GM12864 (cell line): Measurements from ENCODE around the gene CFB.
"Not testable (repeated sequence)": the region's sequence is repeated elsewhere in the genome, so short reads cannot be mapped to it uniquely, and the experiment has no call there.

ENCODE experiments used
- DNase-seq: peaks from one replicate; pipeline ENCODE4 v3.0.0-alpha.2; 2011; ENCODE audit warnings: low read depth
- H3K4me3 ChIP-seq: 2 replicates; pipeline ENCODE4 v1.5.1; 2011; ENCODE audit warnings: mild to moderate bottlenecking, low read depth, low read length, control low read depth
- CTCF ChIP-seq: IDR thresholded peaks from 2 replicates; pipeline ENCODE4 v1.5.1; 2011; ENCODE audit warnings: low read depth, mild to moderate bottlenecking, moderate library complexity, low read length, control low read depth, inconsistent platforms; ENCODE audit errors: missing control alignments

The CFB gene

GRCh38 chr6:31906122-31906521 lies 39.8 kb upstream of the CFB start:
- no peak overlapping the region for H3K4me3 ChIP-seq
- no peak for DNase-seq
- no peak for TF ChIP-seq CTCF

GRCh38 chr6:31906727-31907126 lies 39.2 kb upstream of the CFB start:
- DNase-seq, H3K4me3 ChIP-seq: not testable (repeated sequence)

GRCh38 chr6:31907158-31907813 lies 38.6 kb upstream of the CFB start:
- DNase-seq: no peak
- no peak for TF ChIP-seq CTCF
- H3K4me3 ChIP-seq: no peak overlapping the region

- H3K4me3 ChIP-seq: not testable (repeated sequence)
Measured at GRCh38 chr6:31908255-31908654, 37.6 kb upstream of the CFB start.

GRCh38 chr6:31908791-31909190 lies 37.1 kb upstream of the CFB start:
- no peak for DNase-seq
- TF ChIP-seq CTCF: no peak
- no peak overlapping the region for H3K4me3 ChIP-seq

More at GRCh38 chr6:31908255-31908654, 37.6 kb upstream of the CFB start:
- DNase-seq: not testable (repeated sequence)

- not testable (repeated sequence) for H3K4me3 ChIP-seq, DNase-seq
Measured at GRCh38 chr6:31909298-31909697, 36.6 kb upstream of the CFB start.

- no peak for DNase-seq
- TF ChIP-seq CTCF: no peak
- H3K4me3 ChIP-seq: no peak overlapping the region
Measured at GRCh38 chr6:31911826-31912585, 33.9 kb upstream of the CFB start.

GRCh38 chr6:31915351-31915750 lies 30.5 kb upstream of the CFB start:
- DNase-seq: no peak
- H3K4me3 ChIP-seq: no peak overlapping the region
- no peak for TF ChIP-seq CTCF
